Measurements from ENCODE around the gene STAC.

- TF ChIP-seq POLR2A (IDR thresholded peaks at IDR 0.05) (no peak), CTCF (IDR thresholded peaks at IDR 0.05 in 4 of 5, conservative IDR thresholded peaks at IDR 0.05 in 1 of 5) (no peak)
Measured at GRCh38 chr3:36394176-36394575, 13.9 kb downstream of the STAC start.

Data from gastrocnemius medialis (tissue), 4 donors.